Skeletal muscle satellite cell (primary cell): ENCODE results near the gene PGM1. TPM values are rescaled to one million over a fixed set of nuclear protein-coding genes. Genes with fewer than 3 reads are reported as not detected.
A peak's percentile ranks its signal among the peaks of the same experiment; 100 is the strongest.

Experiments
- H3K27me3 ChIP-seq: 2 replicates; pipeline ENCODE4 v1.7.0; 2013; ENCODE audit warnings: low read length; ENCODE audit not compliant: control insufficient read depth, insufficient read depth
- H3K36me3 ChIP-seq: 2 replicates; pipeline ENCODE4 v1.7.0; 2013; ENCODE audit warnings: mild to moderate bottlenecking, control low read depth, low read length; ENCODE audit not compliant: insufficient read depth
- H3K4me1 ChIP-seq: 2 replicates; pipeline ENCODE4 v1.7.0; 2013; ENCODE audit warnings: low read length; ENCODE audit not compliant: control insufficient read depth, insufficient read depth
- H3K4me2 ChIP-seq: 2 replicates; pipeline ENCODE4 v1.7.0; 2013; ENCODE audit warnings: mild to moderate bottlenecking, low read length
- H3K4me3 ChIP-seq: 2 replicates; pipeline ENCODE4 v1.7.0; 2013; ENCODE audit warnings: low read length
- H3K9ac ChIP-seq: 2 replicates; pipeline ENCODE4 v1.7.0; 2013; ENCODE audit warnings: mild to moderate bottlenecking, low read depth, low read length, moderate library complexity
- H3K9me3 ChIP-seq: replicated peaks from 2 replicates; pipeline ENCODE4 v1.7.0; 2013; ENCODE audit warnings: mild to moderate bottlenecking, control low read depth, low read length
- total RNA-seq: library from RNA; depleted of rRNA; stranded (reverse); fragments of >200 nt; gene quantifications from 2 replicates; pipeline ENCODE4 v1.2.3, GENCODE V29; 2012; rRNA removed

PGM1 gene
- total RNA-seq, result 92.0 and 115 TPM in 2 replicates

DNA sequence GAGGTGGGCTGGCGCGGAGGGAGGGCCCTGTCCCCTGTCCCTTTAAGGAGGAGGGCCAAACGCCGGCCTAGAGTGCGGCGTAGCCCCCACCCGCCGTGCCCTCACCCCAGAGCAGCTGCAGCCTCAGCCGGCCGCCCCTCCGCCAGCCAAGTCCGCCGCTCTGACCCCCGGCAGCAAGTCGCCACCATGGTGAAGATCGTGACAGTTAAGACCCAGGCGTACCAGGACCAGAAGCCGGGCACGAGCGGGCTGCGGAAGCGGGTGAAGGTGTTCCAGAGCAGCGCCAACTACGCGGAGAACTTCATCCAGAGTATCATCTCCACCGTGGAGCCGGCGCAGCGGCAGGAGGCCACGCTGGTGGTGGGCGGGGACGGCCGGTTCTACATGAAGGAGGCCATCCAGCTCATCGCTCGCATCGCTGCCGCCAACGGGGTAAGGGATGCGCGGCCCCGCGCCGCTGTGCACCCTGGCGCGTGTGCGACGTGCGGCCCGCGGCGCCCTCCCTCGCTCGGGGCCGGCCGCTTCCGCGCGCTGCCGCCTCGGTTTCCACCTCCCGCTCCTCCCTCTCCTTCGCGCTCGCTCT is at the start of gene PGM1:
Gene PGM1, plus strand, starts transcription at position 109 of the 583 bp plus-strand sequence. Its CDS starts 78 bp downstream, at position 187.
- Histone ChIP-seq H3K4me3 (peak within 1 kb of the TSS; percentile 98), H3K9me3 (no peaks in the 10 kb centered on the region), H3K9ac (peak within 1 kb of the TSS; percentile 87), H3K4me2 (peak within 1 kb of the TSS; percentile 92), H3K4me1 (peaks cover 8% of the 10 kb centered on the region), H3K36me3 (no peaks in the 10 kb centered on the region), H3K27me3 (no peaks in the 10 kb centered on the region)

- no peaks in the 10 kb centered on the region for H3K27me3 ChIP-seq
- no peaks in the 10 kb centered on the region for H3K4me1 ChIP-seq
- H3K4me2 ChIP-seq, result no peak overlapping the region
- H3K9me3 ChIP-seq, result no peaks in the 10 kb centered on the region
- no peaks in the 10 kb centered on the region for H3K36me3 ChIP-seq
- no peak overlapping the region for H3K9ac ChIP-seq
- no peak overlapping the region for H3K4me3 ChIP-seq
Measured at GRCh38 chr1:63545780-63546179, 47.4 kb upstream of the PGM1 start.

- Histone ChIP-seq H3K36me3 (no peaks in the 10 kb centered on the region), H3K9me3 (no peaks in the 10 kb centered on the region), H3K4me2 (no peak overlapping the region), H3K9ac (no peak overlapping the region), H3K27me3 (no peaks in the 10 kb centered on the region), H3K4me3 (no peak overlapping the region), H3K4me1 (no peaks in the 10 kb centered on the region)
Measured at GRCh38 chr1:63547621-63548294, 45.5 kb upstream of the PGM1 start.

GRCh38 chr1:63548303-63548702 is 44.9 kb upstream of the PGM1 start:
- no peaks in the 10 kb centered on the region for H3K9me3 ChIP-seq
- H3K27me3 ChIP-seq, result no peaks in the 10 kb centered on the region
- H3K36me3 ChIP-seq, result no peaks in the 10 kb centered on the region
- no peak overlapping the region for H3K4me3 ChIP-seq
- no peak overlapping the region for H3K4me2 ChIP-seq
- no peaks in the 10 kb centered on the region for H3K4me1 ChIP-seq
- no peak overlapping the region for H3K9ac ChIP-seq

- H3K4me2 ChIP-seq, result no peak overlapping the region
- no peaks in the 10 kb centered on the region for H3K9me3 ChIP-seq
- no peaks in the 10 kb centered on the region for H3K36me3 ChIP-seq
- no peaks in the 10 kb centered on the region for H3K27me3 ChIP-seq
- no peaks in the 10 kb centered on the region for H3K4me1 ChIP-seq
- no peak overlapping the region for H3K4me3 ChIP-seq
- no peak overlapping the region for H3K9ac ChIP-seq
Measured at GRCh38 chr1:63548877-63549276, 44.3 kb upstream of the PGM1 start.

DNA sequence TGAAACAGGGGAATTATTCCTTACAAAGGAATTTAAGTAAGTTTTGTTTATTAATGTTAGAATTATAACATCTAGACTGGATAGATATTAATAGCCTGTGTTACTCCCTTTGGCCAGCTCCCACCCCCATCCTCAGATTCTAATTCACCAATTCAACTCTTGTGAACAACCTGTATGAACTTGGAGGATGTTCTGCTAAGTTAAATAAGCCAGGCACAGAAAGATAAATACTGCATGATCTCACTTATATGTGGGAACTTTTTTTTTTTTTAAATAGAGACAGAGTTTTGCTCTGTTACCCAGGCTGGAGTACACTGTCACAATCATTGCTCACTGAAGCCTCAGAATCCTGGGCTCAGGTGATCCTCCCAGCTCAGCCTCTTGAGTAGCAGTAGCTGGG is 37.7 kb upstream of the PGM1 start:
- H3K36me3 ChIP-seq, result no peaks in the 10 kb centered on the region
- H3K9ac ChIP-seq, result no peak overlapping the region
- no peak overlapping the region for H3K4me3 ChIP-seq
- H3K9me3 ChIP-seq, result no peaks in the 10 kb centered on the region
- no peaks in the 10 kb centered on the region for H3K27me3 ChIP-seq
- no peaks in the 10 kb centered on the region for H3K4me1 ChIP-seq
- no peak overlapping the region for H3K4me2 ChIP-seq

DNA sequence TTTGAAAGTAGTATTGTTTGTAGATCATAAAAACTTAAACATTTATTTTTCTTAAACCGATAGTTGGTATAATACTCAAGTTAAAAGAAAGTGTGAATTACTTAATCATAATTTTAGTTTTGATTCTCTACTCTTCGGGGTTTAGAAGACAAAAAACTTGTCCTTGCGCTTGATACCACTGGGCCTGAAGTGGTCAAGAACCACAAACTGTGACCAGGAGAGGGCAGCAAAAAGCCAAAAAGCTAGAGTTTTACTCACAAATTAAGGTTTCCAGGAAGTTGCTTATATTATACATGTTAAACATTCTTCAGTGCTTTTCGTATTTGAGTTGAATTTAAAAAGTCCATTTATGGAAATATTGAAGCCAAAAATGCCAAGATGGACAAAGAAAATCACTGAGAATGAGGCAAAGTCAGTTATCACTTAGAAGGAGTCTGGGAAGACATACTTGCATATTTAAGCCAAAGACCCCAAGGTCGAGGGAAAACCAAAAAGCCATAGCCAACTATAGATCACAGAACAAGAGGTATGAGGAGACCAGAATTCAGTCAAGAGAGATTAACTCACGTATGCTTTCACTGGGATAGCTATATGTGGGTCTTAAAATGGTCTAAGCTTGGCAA is 35.7 kb upstream of the PGM1 start:
- no peaks in the 10 kb centered on the region for H3K9me3 ChIP-seq
- no peaks in the 10 kb centered on the region for H3K36me3 ChIP-seq
- H3K9ac ChIP-seq, result no peak overlapping the region
- no peak overlapping the region for H3K4me2 ChIP-seq
- no peak overlapping the region for H3K4me3 ChIP-seq
- H3K4me1 ChIP-seq, result no peaks in the 10 kb centered on the region
- no peaks in the 10 kb centered on the region for H3K27me3 ChIP-seq

DNA sequence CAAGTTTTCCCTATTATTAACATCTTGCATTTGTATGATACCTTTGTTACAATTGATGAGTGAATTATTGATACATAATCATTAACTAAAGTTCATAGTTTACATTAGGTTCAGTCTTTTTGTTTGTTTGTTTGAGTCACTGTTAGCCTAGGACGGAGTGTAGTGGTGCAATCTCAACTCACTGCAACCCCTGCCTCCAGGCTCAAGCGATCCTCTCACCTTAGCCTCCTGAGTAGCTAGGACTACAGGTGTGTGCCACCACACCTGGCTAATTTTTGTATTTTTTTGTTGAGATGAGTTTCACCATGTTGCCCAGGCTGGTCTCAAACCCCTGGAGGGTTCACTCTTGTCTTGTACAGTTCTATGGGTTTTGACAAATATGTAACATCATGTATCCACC is 33.9 kb upstream of the PGM1 start:
- H3K4me3 ChIP-seq, result no peak overlapping the region
- no peaks in the 10 kb centered on the region for H3K9me3 ChIP-seq
- H3K27me3 ChIP-seq, result no peaks in the 10 kb centered on the region
- no peak overlapping the region for H3K4me2 ChIP-seq
- no peaks in the 10 kb centered on the region for H3K36me3 ChIP-seq
- H3K4me1 ChIP-seq, result no peaks in the 10 kb centered on the region
- no peak overlapping the region for H3K9ac ChIP-seq

- H3K9me3 ChIP-seq, result no peaks in the 10 kb centered on the region
- no peak overlapping the region for H3K4me3 ChIP-seq
- H3K9ac ChIP-seq, result no peak overlapping the region
- no peaks in the 10 kb centered on the region for H3K27me3 ChIP-seq
- no peak overlapping the region for H3K4me2 ChIP-seq
- H3K4me1 ChIP-seq, result no peaks in the 10 kb centered on the region
- no peaks in the 10 kb centered on the region for H3K36me3 ChIP-seq
Measured at GRCh38 chr1:63563745-63564144, 29.5 kb upstream of the PGM1 start.

DNA sequence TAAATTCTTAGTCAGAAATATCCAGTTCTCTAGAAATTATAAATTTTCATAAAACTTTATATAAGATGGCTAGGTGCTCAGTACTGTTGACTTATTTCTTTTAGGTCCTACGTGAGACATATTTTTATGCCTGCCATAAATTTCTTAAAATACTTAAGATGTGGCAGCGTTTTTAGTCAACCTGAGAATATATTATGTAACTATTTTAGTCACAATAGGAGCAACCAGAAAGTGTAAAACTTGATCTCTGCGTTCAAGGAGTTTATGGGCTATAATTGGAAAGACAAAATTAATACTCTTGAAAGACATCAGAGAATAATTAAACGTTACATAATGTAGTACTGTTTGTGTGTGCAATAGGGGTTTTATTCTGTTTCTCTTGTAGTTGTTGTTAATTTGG is 24.1 kb upstream of the PGM1 start:
- H3K9me3 ChIP-seq, result no peaks in the 10 kb centered on the region
- no peak overlapping the region for H3K4me3 ChIP-seq
- H3K9ac ChIP-seq, result no peak overlapping the region
- no peaks in the 10 kb centered on the region for H3K36me3 ChIP-seq
- no peaks in the 10 kb centered on the region for H3K27me3 ChIP-seq
- no peak overlapping the region for H3K4me2 ChIP-seq
- no peaks in the 10 kb centered on the region for H3K4me1 ChIP-seq

- Histone ChIP-seq H3K9me3 (no peaks in the 10 kb centered on the region), H3K4me3 (no peak overlapping the region), H3K9ac (no peak overlapping the region), H3K4me2 (no peak overlapping the region), H3K4me1 (no peaks in the 10 kb centered on the region), H3K27me3 (no peaks in the 10 kb centered on the region), H3K36me3 (no peaks in the 10 kb centered on the region)
Measured at GRCh38 chr1:63569640-63570316, 23.4 kb upstream of the PGM1 start.
